ENCODE measurements around the gene P2RX4. TPM values are rescaled to one million over a fixed set of nuclear protein-coding genes. Genes with fewer than 3 reads are reported as not detected.
"Not testable (repeated sequence)": the region's sequence is repeated elsewhere in the genome, so short reads cannot be mapped to it uniquely, and the experiment has no call there.

P2RX4 gene
- total RNA-seq, 1 experiment from 2014 or later: 40.4 TPM

GRCh38 chr12:121279507-121279915 is 69.6 kb downstream of the P2RX4 start:
- Histone ChIP-seq H3K27me3 (replicated peaks; ENCODE audit: control insufficient read depth, insufficient read depth, low read length) (no peaks in the 10 kb centered on the region), H3K4me3 (ENCODE audit: low read depth, low read length) (no peak overlapping the region), H3K36me3 (ENCODE audit: control insufficient read depth, insufficient read depth, low read length) (no peaks in the 10 kb centered on the region), H3K4me1 (no peaks in the 10 kb centered on the region), H3K9me3 (no peaks in the 10 kb centered on the region)
- no peak for DNase-seq
- no peaks in the 10 kb centered on the region for H3K9me3 Mint-ChIP-seq (ENCODE audit: unreplicated experiment)
- peaks cover 16% of the 10 kb centered on the region for H3K36me3 Mint-ChIP-seq (ENCODE audit: insufficient read depth, unreplicated experiment)
- no peaks in the 10 kb centered on the region for H3K4me1 Mint-ChIP-seq (ENCODE audit: low read depth, unreplicated experiment)
- no TSS peak for BruUV-seq (replicated peaks)
- intact Hi-C loops (cut with micrococcal nuclease; ENCODE audit: unreplicated experiment): no loop called here
- CTCF ChIA-PET: no interaction called here
- TF ChIP-seq CTCF (IDR thresholded peaks at IDR 0.05; ENCODE audit: insufficient read depth in 1 of 2, low read depth in 1 of 2, low read length in 1 of 2, severe bottlenecking in 1 of 2, unreplicated experiment in 1 of 2): no peak
- no peaks in the 10 kb centered on the region for H3K27me3 Mint-ChIP-seq (ENCODE audit: insufficient read depth, unreplicated experiment)
- POLR2A ChIA-PET: no interaction called here
- no peak overlapping the region for H3K27ac Mint-ChIP-seq (ENCODE audit: unreplicated experiment)
- H3K4me3 Mint-ChIP-seq (ENCODE audit: unreplicated experiment): no peak overlapping the region

GRCh38 chr12:121280531-121280930 is 70.6 kb downstream of the P2RX4 start:
- H3K9me3 ChIP-seq; H3K36me3 Mint-ChIP-seq (ENCODE audit: insufficient read depth, unreplicated experiment); H3K27me3 Mint-ChIP-seq (ENCODE audit: insufficient read depth, unreplicated experiment); H3K4me3 Mint-ChIP-seq (ENCODE audit: unreplicated experiment); H3K27me3 ChIP-seq (replicated peaks; ENCODE audit: control insufficient read depth, insufficient read depth, low read length); H3K27ac Mint-ChIP-seq (ENCODE audit: unreplicated experiment); BruUV-seq (replicated peaks); POLR2A ChIA-PET; CTCF ChIA-PET; H3K4me3 ChIP-seq (ENCODE audit: low read depth, low read length); DNase-seq; H3K4me1 ChIP-seq; H3K36me3 ChIP-seq (ENCODE audit: control insufficient read depth, insufficient read depth, low read length); intact Hi-C loops (cut with micrococcal nuclease; ENCODE audit: unreplicated experiment); H3K4me1 Mint-ChIP-seq (ENCODE audit: low read depth, unreplicated experiment); H3K9me3 Mint-ChIP-seq (ENCODE audit: unreplicated experiment): not testable (repeated sequence)

- intact Hi-C loops (cut with micrococcal nuclease; ENCODE audit: unreplicated experiment); H3K27ac Mint-ChIP-seq (ENCODE audit: unreplicated experiment); H3K36me3 ChIP-seq (ENCODE audit: control insufficient read depth, insufficient read depth, low read length); POLR2A ChIA-PET; H3K4me3 ChIP-seq (ENCODE audit: low read depth, low read length); H3K9me3 Mint-ChIP-seq (ENCODE audit: unreplicated experiment); CTCF ChIA-PET; H3K36me3 Mint-ChIP-seq (ENCODE audit: insufficient read depth, unreplicated experiment); H3K9me3 ChIP-seq; H3K27me3 Mint-ChIP-seq (ENCODE audit: insufficient read depth, unreplicated experiment); H3K4me3 Mint-ChIP-seq (ENCODE audit: unreplicated experiment); BruUV-seq (replicated peaks); H3K27me3 ChIP-seq (replicated peaks; ENCODE audit: control insufficient read depth, insufficient read depth, low read length); H3K4me1 ChIP-seq; DNase-seq; H3K4me1 Mint-ChIP-seq (ENCODE audit: low read depth, unreplicated experiment): not testable (repeated sequence)
Observed at GRCh38 chr12:121281116-121281515, 71.2 kb downstream of the P2RX4 start.

- TF ChIP-seq CTCF (IDR thresholded peaks at IDR 0.05; ENCODE audit: insufficient read depth in 1 of 2, low read depth in 1 of 2, low read length in 1 of 2, severe bottlenecking in 1 of 2, unreplicated experiment in 1 of 2): no peak
- Mint-ChIP-seq H3K27me3 (ENCODE audit: insufficient read depth, unreplicated experiment) (no peaks in the 10 kb centered on the region), H3K4me3 (ENCODE audit: unreplicated experiment) (no peak overlapping the region), H3K27ac (ENCODE audit: unreplicated experiment) (no peak overlapping the region), H3K36me3 (ENCODE audit: insufficient read depth, unreplicated experiment) (peaks cover 5% of the 10 kb centered on the region), H3K4me1 (ENCODE audit: low read depth, unreplicated experiment) (no peaks in the 10 kb centered on the region), H3K9me3 (ENCODE audit: unreplicated experiment) (no peaks in the 10 kb centered on the region)
- DNase-seq: no peak
- CTCF ChIA-PET: no interaction called here
- H3K4me3 ChIP-seq (ENCODE audit: low read depth, low read length): no peak overlapping the region
- POLR2A ChIA-PET: no interaction called here
- BruUV-seq (replicated peaks): no TSS peak
- H3K4me1 ChIP-seq: no peaks in the 10 kb centered on the region
- no peaks in the 10 kb centered on the region for H3K9me3 ChIP-seq
- intact Hi-C loops (cut with micrococcal nuclease; ENCODE audit: unreplicated experiment): no loop called here
- H3K36me3 ChIP-seq (ENCODE audit: control insufficient read depth, insufficient read depth, low read length): no peaks in the 10 kb centered on the region; the same call in 1 of the 2 replicates
- H3K27me3 ChIP-seq (replicated peaks; ENCODE audit: control insufficient read depth, insufficient read depth, low read length): no peaks in the 10 kb centered on the region
Observed at GRCh38 chr12:121282072-121282742, 72.3 kb downstream of the P2RX4 start.

- BruUV-seq (replicated peaks); H3K27ac Mint-ChIP-seq (ENCODE audit: unreplicated experiment); H3K9me3 Mint-ChIP-seq (ENCODE audit: unreplicated experiment); H3K4me3 ChIP-seq (ENCODE audit: low read depth, low read length); DNase-seq; H3K27me3 ChIP-seq (replicated peaks; ENCODE audit: control insufficient read depth, insufficient read depth, low read length); CTCF ChIA-PET; intact Hi-C loops (cut with micrococcal nuclease; ENCODE audit: unreplicated experiment); H3K36me3 Mint-ChIP-seq (ENCODE audit: insufficient read depth, unreplicated experiment); H3K4me1 ChIP-seq; H3K4me3 Mint-ChIP-seq (ENCODE audit: unreplicated experiment); H3K36me3 ChIP-seq (ENCODE audit: control insufficient read depth, insufficient read depth, low read length); H3K4me1 Mint-ChIP-seq (ENCODE audit: low read depth, unreplicated experiment); H3K9me3 ChIP-seq; H3K27me3 Mint-ChIP-seq (ENCODE audit: insufficient read depth, unreplicated experiment); POLR2A ChIA-PET: not testable (repeated sequence)
Observed at GRCh38 chr12:121282910-121283309, 73.0 kb downstream of the P2RX4 start.
